Gastrocnemius medialis (tissue), 4 donors: ENCODE measurements around the gene BAAT. TPM values are rescaled to one million over a fixed set of nuclear protein-coding genes. Genes with fewer than 3 reads are reported as not detected.
"Not testable (repeated sequence)": the region's sequence is repeated elsewhere in the genome, so short reads cannot be mapped to it uniquely, and the experiment has no call there.

Source experiments
- ATAC-seq, 2 donors: fragments of 150-250 bp; one replicate each; pipeline ENCODE4 v1.9.1; 2016
- DNase-seq, 2 donors: peaks; one replicate each; pipeline ENCODE4 v3.0.0-alpha.2; 2019
- H3K27ac ChIP-seq, 4 donors: fragments of 200-600 bp; sonication (generic); 1 replicate in 1 of 4; 2 replicates in 3 of 4; pipeline ENCODE4 v1.5.1; 2016 to 2018; ENCODE audit warnings: mild to moderate bottlenecking in 2 of 4, moderate library complexity in 1 of 4
- H3K27me3 ChIP-seq, 3 donors: fragments of 200-600 bp; sonication (generic) in 2 of 3; 1 replicate in 1 of 3; 2 replicates in 2 of 3; pipeline versions ENCODE4 v1.5.1 to v1.6.0; 2016 to 2019; ENCODE audit warnings: mild to moderate bottlenecking in 1 of 3, moderate library complexity in 1 of 3
- H3K36me3 ChIP-seq, 2 donors: fragments of 200-600 bp; sonication (generic) in 1 of 2; one replicate each; pipeline ENCODE4 v1.5.1; 2017 to 2018
- H3K4me1 ChIP-seq, 2 donors: fragments of 200-600 bp; sonication (generic) in 1 of 2; one replicate each; pipeline ENCODE4 v1.5.1; 2016 to 2017; ENCODE audit warnings: mild to moderate bottlenecking in 2 of 2
- H3K4me3 ChIP-seq, 4 donors: fragments of 200-600 bp; sonication (generic) in 3 of 4; 1 replicate in 1 of 4; 2 replicates in 3 of 4; pipeline ENCODE4 v1.5.1; 2016 to 2019; ENCODE audit warnings: mild to moderate bottlenecking in 2 of 4
- H3K9me3 ChIP-seq, 3 donors: fragments of 200-600 bp; sonication (generic) in 2 of 3; 1 replicate in 1 of 3; 2 replicates in 2 of 3; pipeline ENCODE4 v1.5.1; 2016 to 2019
- CTCF ChIP-seq, 5 experiments: fragments of 450-650 bp in 3 of 5; fragments of 200-600 bp in 2 of 5; sonication (generic) in 2 of 5; IDR thresholded peaks in 4 of 5; conservative IDR thresholded peaks in 1 of 5; 1 replicate in 4 of 5; 2 replicates in 1 of 5; pipeline ENCODE4 v1.5.1; 2016 to 2019; ENCODE audit warnings: antibody characterized with exemption in 5 of 5, mild to moderate bottlenecking in 3 of 5, moderate library complexity in 3 of 5
- POLR2A ChIP-seq, 2 donors: fragments of 450-650 bp; IDR thresholded peaks; one replicate each; pipeline ENCODE4 v1.6.1; 2017; ENCODE audit warnings: antibody characterized with exemption in 2 of 2, mild to moderate bottlenecking in 2 of 2, moderate library complexity in 2 of 2
- in situ Hi-C, 4 donors: fragments of 200-750 bp; cut with MboI; loops; one replicate each; pipeline versions ENCODE4 v1.15.0 to v1.8.0; 2017; ENCODE audit warnings: low sequenced_read_pairs in 4 of 4
- intact Hi-C: fragments of 100-400 bp; cut with DNase I; formaldehyde crosslinking; loops from one replicate; pipeline ENCODE4 v1.15.1; 2023; ENCODE audit warnings: low total_unique reads
- total RNA-seq, 4 donors: library from RNA; depleted of rRNA; stranded (reverse); fragments of >200 nt; gene quantifications; one replicate each; pipeline versions ENCODE4 v1.1.0 to v1.2.3, GENCODE V29; 2016

Gene BAAT
- total RNA-seq, result 1 to 10 TPM in 3 of 4 donors, not detected in 1; 1.2 to 3.8 (median 1.3) TPM

- H3K27me3 ChIP-seq, in situ Hi-C loops, H3K4me3 ChIP-seq, DNase-seq, H3K9me3 ChIP-seq, H3K4me1 ChIP-seq, H3K27ac ChIP-seq, intact Hi-C loops, ATAC-seq: not testable (repeated sequence)
- peaks cover 0 to 10% of the 10 kb centered on the region in 2 donors for H3K36me3 ChIP-seq
Measured at GRCh38 chr9:101384873-101385536, at the start of gene BAAT. TSS of gene BAAT (minus strand) at chr9:101385006. CDS start at chr9:101371404, 13,602 bp downstream.

- H3K27ac ChIP-seq, result no peak overlapping the region
- H3K9me3 ChIP-seq, result no peaks in the 10 kb centered on the region
- TF ChIP-seq CTCF (IDR thresholded peaks at IDR 0.05 in 4 of 5, conservative IDR thresholded peaks at IDR 0.05 in 1 of 5) (no peak), POLR2A (IDR thresholded peaks at IDR 0.05) (no peak)
- intact Hi-C loops (no loop called here), in situ Hi-C loops (no loop called here)
- no peak for DNase-seq
- ATAC-seq, result no peak
- H3K27me3 ChIP-seq, result no peaks in the 10 kb centered on the region
- no peaks in the 10 kb centered on the region for H3K4me1 ChIP-seq
- H3K4me3 ChIP-seq, result no peak overlapping the region
- H3K36me3 ChIP-seq, result no peaks in the 10 kb centered on the region
Measured at GRCh38 chr9:101433229-101433628, 48.4 kb upstream of the BAAT start.

- ATAC-seq (no peak), DNase-seq (no peak)
- Histone ChIP-seq H3K9me3 (no peaks in the 10 kb centered on the region), H3K36me3 (no peaks in the 10 kb centered on the region), H3K27ac (no peak overlapping the region), H3K4me1 (no peaks in the 10 kb centered on the region), H3K27me3 (no peaks in the 10 kb centered on the region), H3K4me3 (no peak overlapping the region)
- intact Hi-C loops, result no loop called here
- TF ChIP-seq CTCF (IDR thresholded peaks at IDR 0.05 in 4 of 5, conservative IDR thresholded peaks at IDR 0.05 in 1 of 5) (no peak), POLR2A (IDR thresholded peaks at IDR 0.05) (no peak)
- in situ Hi-C loops, result no loop called here
Measured at GRCh38 chr9:101432740-101433139, 47.9 kb upstream of the BAAT start.

- ATAC-seq (no peak), DNase-seq (no peak)
- Histone ChIP-seq H3K27ac (no peak overlapping the region), H3K4me3 (no peak overlapping the region), H3K4me1 (no peaks in the 10 kb centered on the region), H3K9me3 (no peaks in the 10 kb centered on the region), H3K27me3 (no peaks in the 10 kb centered on the region), H3K36me3 (no peaks in the 10 kb centered on the region)
- intact Hi-C loops (no loop called here), in situ Hi-C loops (no loop called here)
- TF ChIP-seq CTCF (IDR thresholded peaks at IDR 0.05 in 4 of 5, conservative IDR thresholded peaks at IDR 0.05 in 1 of 5) (no peak), POLR2A (IDR thresholded peaks at IDR 0.05) (no peak)
Measured at GRCh38 chr9:101432171-101432570, 47.4 kb upstream of the BAAT start.

GRCh38 chr9:101429736-101430135 is 44.9 kb upstream of the BAAT start:
- Histone ChIP-seq H3K4me3 (no peak overlapping the region), H3K4me1 (no peaks in the 10 kb centered on the region), H3K27me3 (no peaks in the 10 kb centered on the region), H3K9me3 (no peaks in the 10 kb centered on the region), H3K36me3 (no peaks in the 10 kb centered on the region), H3K27ac (no peak overlapping the region)
- in situ Hi-C loops, result no loop called here
- no peak for DNase-seq
- intact Hi-C loops, result no loop called here
- no peak for ATAC-seq
- TF ChIP-seq CTCF (IDR thresholded peaks at IDR 0.05 in 4 of 5, conservative IDR thresholded peaks at IDR 0.05 in 1 of 5) (no peak), POLR2A (IDR thresholded peaks at IDR 0.05) (no peak)
